ENCODE results near the gene CC2D2B. TPM values are rescaled to one million over a fixed set of nuclear protein-coding genes. Genes with fewer than 3 reads are reported as not detected.

CC2D2B gene
- total and polyA plus RNA-seq, 2 donors from 2014 or later: 0.80 to 2.5 TPM

- Histone ChIP-seq H3K4me3 (ENCODE audit: low read length in 3 of 3) (no peak overlapping the region), H3K9ac (ENCODE audit: low read length in 3 of 3) (no peak overlapping the region), H3K4me1 (ENCODE audit: control insufficient read depth in 2 of 3, insufficient read depth in 2 of 3, low read depth in 1 of 3, low read length in 3 of 3) (peaks cover 0 to 3% (median 0%) of the 10 kb centered on the region in 3 donors), H3K27ac (ENCODE audit: low read depth in 2 of 2, low read length in 2 of 2) (no peak overlapping the region), H3K9me3 (ENCODE audit: control insufficient read depth in 2 of 3, insufficient read depth in 1 of 3, low read length in 3 of 3) (no peaks in the 10 kb centered on the region), H3K36me3 (ENCODE audit: control insufficient read depth in 2 of 3, insufficient read depth in 3 of 3, low read length in 3 of 3) (no peaks in the 10 kb centered on the region), H3K27me3 (ENCODE audit: control insufficient read depth, insufficient read depth, low read length) (no peaks in the 10 kb centered on the region)
- FAIRE-seq (no peak), DNase-seq (peak in 4 of 5 donors; percentile 38 to 82 (median 47))
- intact Hi-C loops (cut with DNase I): no loop called here
- TF ChIP-seq CTCF (IDR thresholded peaks at IDR 0.05; ENCODE audit: borderline replicate concordance, extremely low read depth, insufficient read depth): peak; percentile 48
Measured at GRCh38 chr10:95864906-95865813, 42.6 kb upstream of the CC2D2B start.

- Histone ChIP-seq H3K36me3 (ENCODE audit: control insufficient read depth in 2 of 3, insufficient read depth in 3 of 3, low read length in 3 of 3) (no peaks in the 10 kb centered on the region), H3K27ac (ENCODE audit: low read depth in 2 of 2, low read length in 2 of 2) (no peak overlapping the region), H3K9me3 (ENCODE audit: control insufficient read depth in 2 of 3, insufficient read depth in 1 of 3, low read length in 3 of 3) (no peaks in the 10 kb centered on the region), H3K27me3 (ENCODE audit: control insufficient read depth, insufficient read depth, low read length) (no peaks in the 10 kb centered on the region), H3K4me3 (ENCODE audit: low read length in 3 of 3) (no peak overlapping the region), H3K4me1 (ENCODE audit: control insufficient read depth in 2 of 3, insufficient read depth in 2 of 3, low read depth in 1 of 3, low read length in 3 of 3) (peaks cover 0 to 3% (median 0%) of the 10 kb centered on the region in 3 donors), H3K9ac (ENCODE audit: low read length in 3 of 3) (no peak overlapping the region)
- TF ChIP-seq CTCF (IDR thresholded peaks at IDR 0.05; ENCODE audit: borderline replicate concordance, extremely low read depth, insufficient read depth): no peak
- intact Hi-C loops (cut with DNase I): no loop called here
- FAIRE-seq: no peak
- DNase-seq: no peak
Measured at GRCh38 chr10:95865814-95866466, 41.8 kb upstream of the CC2D2B start.

GRCh38 chr10:95866467-95866842 lies 41.3 kb upstream of the CC2D2B start:
- Histone ChIP-seq H3K4me1 (ENCODE audit: control insufficient read depth in 2 of 3, insufficient read depth in 2 of 3, low read depth in 1 of 3, low read length in 3 of 3) (peaks cover 0 to 3% (median 0%) of the 10 kb centered on the region in 3 donors), H3K36me3 (ENCODE audit: control insufficient read depth in 2 of 3, insufficient read depth in 3 of 3, low read length in 3 of 3) (no peaks in the 10 kb centered on the region), H3K4me3 (ENCODE audit: low read length in 3 of 3) (no peak overlapping the region), H3K9ac (ENCODE audit: low read length in 3 of 3) (no peak overlapping the region), H3K27ac (ENCODE audit: low read depth in 2 of 2, low read length in 2 of 2) (no peak overlapping the region), H3K9me3 (ENCODE audit: control insufficient read depth in 2 of 3, insufficient read depth in 1 of 3, low read length in 3 of 3) (no peaks in the 10 kb centered on the region), H3K27me3 (ENCODE audit: control insufficient read depth, insufficient read depth, low read length) (no peaks in the 10 kb centered on the region)
- intact Hi-C loops (cut with DNase I): no loop called here
- no peak for TF ChIP-seq CTCF (IDR thresholded peaks at IDR 0.05; ENCODE audit: borderline replicate concordance, extremely low read depth, insufficient read depth)
- no peak for DNase-seq
- FAIRE-seq: no peak
